ENCODE results near the gene AMH.

The AMH gene

DNA sequence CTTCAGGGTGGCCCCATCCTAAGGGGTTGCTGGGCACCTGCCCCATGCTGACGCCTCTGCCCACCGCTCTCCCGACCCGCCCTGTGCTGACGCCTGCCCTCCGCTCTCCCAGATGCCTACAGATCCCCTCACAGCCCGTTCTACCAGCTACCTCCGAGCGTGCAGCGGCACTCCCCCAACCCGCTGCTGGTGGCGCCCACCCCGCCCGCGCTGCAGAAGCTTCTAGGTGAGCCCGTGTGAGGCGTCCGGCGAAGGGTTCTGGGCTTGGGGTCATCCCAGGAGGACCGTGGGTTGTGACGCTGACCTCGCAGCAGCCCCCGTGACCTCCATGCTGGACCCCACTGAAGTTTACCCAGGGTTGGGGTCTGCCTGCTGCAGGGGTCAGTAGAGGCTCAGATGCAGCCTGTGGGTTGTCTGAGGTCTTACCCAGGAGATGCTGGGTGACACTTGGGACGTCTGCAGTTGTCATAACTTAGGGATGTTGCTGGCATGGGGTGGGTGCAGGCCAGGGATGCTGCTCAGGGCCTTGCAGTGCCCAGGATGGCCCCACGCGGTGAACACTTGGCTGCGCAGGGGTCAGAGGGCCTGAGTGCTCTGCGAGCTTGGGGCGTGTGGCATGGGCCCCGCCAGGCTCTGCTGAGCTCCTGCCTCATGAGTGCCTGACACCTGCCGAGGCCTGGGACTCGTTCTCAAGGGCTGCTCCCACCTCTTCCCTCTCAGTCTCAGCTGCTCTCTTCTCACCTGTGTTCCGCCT, 38.0 kb upstream of the AMH start:
- Histone ChIP-seq H3K36me3 (ENCODE audit: control insufficient read depth, insufficient read depth, low read length) (peaks cover 71% of the 10 kb centered on the region), H3K9ac (ENCODE audit: low read depth, low read length) (no peak overlapping the region), H3K9me3 (ENCODE audit: control insufficient read depth, insufficient read depth, low read length) (no peaks in the 10 kb centered on the region)

DNA sequence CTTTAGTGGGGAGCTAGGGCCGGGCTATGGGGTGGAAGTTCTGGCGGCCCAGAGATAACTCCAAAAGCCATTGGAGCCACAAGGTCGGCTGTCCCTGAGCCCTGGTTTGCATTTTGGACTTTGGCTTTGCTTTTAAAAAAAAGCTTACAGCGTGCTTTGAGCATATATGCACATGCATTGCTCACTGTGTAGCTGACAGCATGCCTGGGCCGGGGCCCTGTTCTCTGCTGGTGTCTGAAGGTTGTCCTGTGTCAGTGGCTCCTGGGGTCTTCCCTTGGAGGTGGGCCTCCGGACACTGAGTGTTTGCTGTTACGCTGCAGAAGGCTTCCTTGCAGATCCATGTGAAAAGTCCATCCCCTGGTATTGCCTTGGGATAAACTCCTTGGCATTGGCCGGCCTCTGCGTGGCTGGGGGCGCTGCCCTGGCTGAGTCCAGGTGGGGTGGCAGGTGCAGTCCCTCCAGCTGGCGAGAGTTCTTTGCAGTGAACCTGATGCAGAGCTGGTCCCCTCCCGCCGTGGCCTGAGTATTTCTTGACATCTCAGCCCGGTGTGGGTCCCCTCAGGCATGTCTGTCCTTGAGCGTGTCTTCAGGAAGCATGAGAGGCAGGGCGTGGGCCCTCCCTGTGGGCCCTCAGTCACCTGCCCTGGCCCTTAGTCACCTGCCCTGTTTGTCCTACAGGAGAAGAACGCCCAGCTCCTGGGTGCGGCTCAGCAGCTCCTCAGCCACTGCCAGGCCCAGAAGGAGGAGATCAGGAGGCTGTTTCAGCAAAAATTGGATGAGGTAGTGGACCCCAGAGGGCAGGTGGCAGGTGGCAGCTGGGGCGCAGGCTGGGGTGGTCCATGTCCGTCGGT, 36.0 kb upstream of the AMH start:
- Histone ChIP-seq H3K36me3 (ENCODE audit: control insufficient read depth, insufficient read depth, low read length) (peaks cover 77% of the 10 kb centered on the region), H3K9me3 (ENCODE audit: control insufficient read depth, insufficient read depth, low read length) (no peaks in the 10 kb centered on the region), H3K9ac (ENCODE audit: low read depth, low read length) (no peak overlapping the region), H3K4me1 (ENCODE audit: control insufficient read depth, insufficient read depth, low read length) (no peaks in the 10 kb centered on the region), H3K27ac (ENCODE audit: low read depth, low read length) (no peak overlapping the region), H3K27me3 (ENCODE audit: control insufficient read depth, insufficient read depth, low read length) (no peaks in the 10 kb centered on the region), H3K4me3 (ENCODE audit: low read depth, low read length) (no peak overlapping the region)

More for the DNA sequence above, 38.0 kb upstream of the AMH start:
- Histone ChIP-seq H3K27ac (ENCODE audit: low read depth, low read length) (no peak overlapping the region), H3K27me3 (ENCODE audit: control insufficient read depth, insufficient read depth, low read length) (no peaks in the 10 kb centered on the region), H3K4me1 (ENCODE audit: control insufficient read depth, insufficient read depth, low read length) (no peaks in the 10 kb centered on the region), H3K4me3 (ENCODE audit: low read depth, low read length) (no peak overlapping the region)

GRCh38 chr19:2213799-2214198, 35.3 kb upstream of the AMH start:
- Histone ChIP-seq H3K4me3 (ENCODE audit: low read depth, low read length) (no peak overlapping the region), H3K9ac (ENCODE audit: low read depth, low read length) (no peak overlapping the region), H3K9me3 (ENCODE audit: control insufficient read depth, insufficient read depth, low read length) (no peaks in the 10 kb centered on the region), H3K27me3 (ENCODE audit: control insufficient read depth, insufficient read depth, low read length) (no peaks in the 10 kb centered on the region), H3K36me3 (ENCODE audit: control insufficient read depth, insufficient read depth, low read length) (peaks cover 77% of the 10 kb centered on the region), H3K27ac (ENCODE audit: low read depth, low read length) (no peak overlapping the region), H3K4me1 (ENCODE audit: control insufficient read depth, insufficient read depth, low read length) (no peaks in the 10 kb centered on the region)

DNA sequence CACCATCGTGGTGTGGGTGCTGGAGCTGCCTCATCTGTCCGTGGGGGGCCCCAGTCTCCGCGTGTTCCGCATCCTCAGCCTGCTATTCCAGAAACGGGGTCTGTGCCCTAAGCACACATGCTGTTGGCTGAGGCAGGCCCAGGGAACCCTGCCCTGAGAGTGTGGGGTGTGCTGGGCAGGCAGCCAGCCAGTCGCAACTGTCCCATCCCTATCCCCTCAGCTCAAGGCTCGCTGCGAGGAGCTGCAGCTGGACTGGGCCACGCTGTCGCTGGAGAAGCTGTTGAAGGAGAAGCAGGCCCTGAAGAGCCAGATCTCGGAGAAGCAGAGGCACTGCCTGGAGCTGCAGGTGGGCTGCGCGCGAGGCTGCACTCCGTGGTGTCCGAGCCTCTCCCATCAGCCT, 34.9 kb upstream of the AMH start:
- H3K36me3 ChIP-seq (ENCODE audit: control insufficient read depth, insufficient read depth, low read length), result peaks cover 79% of the 10 kb centered on the region
- no peak overlapping the region for H3K27ac ChIP-seq (ENCODE audit: low read depth, low read length)
- no peak overlapping the region for H3K4me3 ChIP-seq (ENCODE audit: low read depth, low read length)

GRCh38 chr19:2215281-2215751, 33.8 kb upstream of the AMH start:
- Histone ChIP-seq H3K9ac (ENCODE audit: low read depth, low read length) (no peak overlapping the region), H3K27me3 (ENCODE audit: control insufficient read depth, insufficient read depth, low read length) (no peaks in the 10 kb centered on the region), H3K4me3 (ENCODE audit: low read depth, low read length) (no peak overlapping the region), H3K27ac (ENCODE audit: low read depth, low read length) (no peak overlapping the region), H3K9me3 (ENCODE audit: control insufficient read depth, insufficient read depth, low read length) (no peaks in the 10 kb centered on the region), H3K4me1 (ENCODE audit: control insufficient read depth, insufficient read depth, low read length) (no peaks in the 10 kb centered on the region), H3K36me3 (ENCODE audit: control insufficient read depth, insufficient read depth, low read length) (peaks cover 87% of the 10 kb centered on the region)

More for the DNA sequence above, 34.9 kb upstream of the AMH start:
- Histone ChIP-seq H3K9me3 (ENCODE audit: control insufficient read depth, insufficient read depth, low read length) (no peaks in the 10 kb centered on the region), H3K9ac (ENCODE audit: low read depth, low read length) (0 out of 2 replicates have a peak overlapping the region, but pooled peaks have one; percentile 20), H3K4me1 (ENCODE audit: control insufficient read depth, insufficient read depth, low read length) (no peaks in the 10 kb centered on the region), H3K27me3 (ENCODE audit: control insufficient read depth, insufficient read depth, low read length) (no peaks in the 10 kb centered on the region)

- Histone ChIP-seq H3K9ac (ENCODE audit: low read depth, low read length) (no peak overlapping the region), H3K27me3 (ENCODE audit: control insufficient read depth, insufficient read depth, low read length) (no peaks in the 10 kb centered on the region), H3K4me3 (ENCODE audit: low read depth, low read length) (no peak overlapping the region), H3K36me3 (ENCODE audit: control insufficient read depth, insufficient read depth, low read length) (peaks cover 85% of the 10 kb centered on the region), H3K9me3 (ENCODE audit: control insufficient read depth, insufficient read depth, low read length) (no peaks in the 10 kb centered on the region), H3K4me1 (ENCODE audit: control insufficient read depth, insufficient read depth, low read length) (no peaks in the 10 kb centered on the region), H3K27ac (ENCODE audit: low read depth, low read length) (no peak overlapping the region)
Observed at GRCh38 chr19:2216361-2217225, 32.5 kb upstream of the AMH start.

DNA sequence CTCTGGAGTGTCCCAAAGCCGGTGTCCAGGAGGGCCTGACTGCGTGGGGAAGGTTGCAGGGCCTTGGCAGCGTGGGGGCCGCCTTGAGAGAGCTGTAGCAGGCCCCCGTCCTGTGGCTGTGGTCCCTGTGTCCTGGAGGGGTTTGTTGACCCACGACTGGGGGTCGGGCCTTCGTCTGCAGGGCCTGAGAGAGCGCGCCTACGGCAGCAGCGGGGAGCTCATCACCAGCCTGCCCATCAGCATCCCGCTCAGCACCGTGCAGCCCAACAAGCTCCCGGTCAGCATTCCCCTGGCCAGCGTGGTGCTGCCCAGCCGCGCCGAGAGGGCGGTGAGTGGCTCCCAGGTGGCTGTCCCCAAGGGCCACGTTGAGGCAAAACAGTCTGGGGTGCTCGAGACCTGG, 31.5 kb upstream of the AMH start:
- H3K36me3 ChIP-seq (ENCODE audit: control insufficient read depth, insufficient read depth, low read length), result peaks cover 78% of the 10 kb centered on the region
- no peak overlapping the region for H3K9ac ChIP-seq (ENCODE audit: low read depth, low read length)
- no peaks in the 10 kb centered on the region for H3K9me3 ChIP-seq (ENCODE audit: control insufficient read depth, insufficient read depth, low read length)
- no peak overlapping the region for H3K27ac ChIP-seq (ENCODE audit: low read depth, low read length)
- H3K4me3 ChIP-seq (ENCODE audit: low read depth, low read length), result no peak overlapping the region
- H3K4me1 ChIP-seq (ENCODE audit: control insufficient read depth, insufficient read depth, low read length), result no peaks in the 10 kb centered on the region
- H3K27me3 ChIP-seq (ENCODE audit: control insufficient read depth, insufficient read depth, low read length), result no peaks in the 10 kb centered on the region

DNA sequence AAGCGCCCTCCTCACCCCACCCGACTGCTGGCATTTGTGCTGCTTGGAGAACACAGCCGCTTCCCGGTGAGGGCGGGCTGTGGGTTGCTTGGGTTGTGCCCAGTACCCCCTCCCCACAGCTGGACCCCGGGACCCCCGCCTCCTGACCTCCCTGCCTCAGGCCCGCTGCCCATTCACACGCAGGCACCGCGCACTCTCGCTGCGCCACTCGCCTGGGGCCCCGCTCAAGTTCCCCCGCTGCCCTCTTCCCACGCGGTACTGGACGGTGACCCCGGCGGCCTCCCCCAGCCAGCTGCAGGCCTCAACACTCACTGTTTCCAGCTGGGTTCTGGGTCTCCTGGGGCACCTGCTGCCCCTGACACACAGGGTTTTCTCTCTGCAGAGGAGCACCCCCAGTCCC, 29.4 kb upstream of the AMH start:
- Histone ChIP-seq H3K27me3 (ENCODE audit: control insufficient read depth, insufficient read depth, low read length) (no peaks in the 10 kb centered on the region), H3K27ac (ENCODE audit: low read depth, low read length) (no peak overlapping the region), H3K9me3 (ENCODE audit: control insufficient read depth, insufficient read depth, low read length) (no peaks in the 10 kb centered on the region), H3K9ac (ENCODE audit: low read depth, low read length) (no peak overlapping the region), H3K36me3 (ENCODE audit: control insufficient read depth, insufficient read depth, low read length) (peaks cover 76% of the 10 kb centered on the region), H3K4me1 (ENCODE audit: control insufficient read depth, insufficient read depth, low read length) (no peaks in the 10 kb centered on the region), H3K4me3 (ENCODE audit: low read depth, low read length) (no peak overlapping the region)

- H3K9ac ChIP-seq (ENCODE audit: low read depth, low read length), result no peak overlapping the region
- no peaks in the 10 kb centered on the region for H3K9me3 ChIP-seq (ENCODE audit: control insufficient read depth, insufficient read depth, low read length)
- no peaks in the 10 kb centered on the region for H3K27me3 ChIP-seq (ENCODE audit: control insufficient read depth, insufficient read depth, low read length)
- H3K4me1 ChIP-seq (ENCODE audit: control insufficient read depth, insufficient read depth, low read length), result no peaks in the 10 kb centered on the region
- H3K4me3 ChIP-seq (ENCODE audit: low read depth, low read length), result no peak overlapping the region
- no peak overlapping the region for H3K27ac ChIP-seq (ENCODE audit: low read depth, low read length)
- H3K36me3 ChIP-seq (ENCODE audit: control insufficient read depth, insufficient read depth, low read length), result peaks cover 76% of the 10 kb centered on the region
Observed at GRCh38 chr19:2221250-2221831, 27.8 kb upstream of the AMH start.

- no peaks in the 10 kb centered on the region for H3K9me3 ChIP-seq (ENCODE audit: control insufficient read depth, insufficient read depth, low read length)
- no peaks in the 10 kb centered on the region for H3K27me3 ChIP-seq (ENCODE audit: control insufficient read depth, insufficient read depth, low read length)
- H3K4me1 ChIP-seq (ENCODE audit: control insufficient read depth, insufficient read depth, low read length), result no peaks in the 10 kb centered on the region
- no peak overlapping the region for H3K9ac ChIP-seq (ENCODE audit: low read depth, low read length)
- H3K27ac ChIP-seq (ENCODE audit: low read depth, low read length), result no peak overlapping the region
- H3K4me3 ChIP-seq (ENCODE audit: low read depth, low read length), result no peak overlapping the region
- H3K36me3 ChIP-seq (ENCODE audit: control insufficient read depth, insufficient read depth, low read length), result peaks cover 76% of the 10 kb centered on the region
Observed at GRCh38 chr19:2221918-2222317, 27.2 kb upstream of the AMH start.

Data from HUES48 (cell line).